DLD1 (cell line): ENCODE data around the gene KIAA0513.

Source experiments
- in situ Hi-C: cut with HindIII; loops from 2 replicates; pipeline ENCODE4 v1.10.0; 2017; ENCODE audit warnings: low sequenced_read_pairs

KIAA0513 gene

DNA sequence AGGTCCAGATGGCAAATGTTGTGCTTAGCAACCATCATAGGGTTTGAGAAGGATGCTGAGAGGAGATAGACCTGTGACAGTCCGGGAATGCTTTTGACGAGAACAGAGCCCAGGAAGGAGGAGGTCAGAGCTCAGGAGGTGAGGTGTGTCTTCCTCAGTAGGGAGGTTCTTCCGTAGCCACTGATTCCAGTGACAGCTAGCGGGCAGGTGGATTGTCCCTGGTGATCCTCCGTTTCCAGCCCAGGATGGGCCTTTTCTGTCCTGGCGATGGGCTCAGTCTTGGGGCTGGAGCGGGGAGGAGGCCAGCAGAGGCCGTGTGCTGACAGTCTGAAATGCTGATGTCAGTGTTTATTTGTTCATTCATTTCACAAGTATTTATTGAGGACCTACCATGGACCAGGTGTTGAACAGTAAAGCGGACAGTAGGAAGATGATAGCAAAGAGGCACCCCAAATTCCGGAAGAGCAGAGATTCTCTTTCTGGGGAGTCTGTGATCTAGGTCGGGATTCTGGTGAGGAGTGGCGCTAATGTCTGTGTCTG, 38.8 kb downstream of the KIAA0513 start:
- in situ Hi-C loops = no loop called here

DNA sequence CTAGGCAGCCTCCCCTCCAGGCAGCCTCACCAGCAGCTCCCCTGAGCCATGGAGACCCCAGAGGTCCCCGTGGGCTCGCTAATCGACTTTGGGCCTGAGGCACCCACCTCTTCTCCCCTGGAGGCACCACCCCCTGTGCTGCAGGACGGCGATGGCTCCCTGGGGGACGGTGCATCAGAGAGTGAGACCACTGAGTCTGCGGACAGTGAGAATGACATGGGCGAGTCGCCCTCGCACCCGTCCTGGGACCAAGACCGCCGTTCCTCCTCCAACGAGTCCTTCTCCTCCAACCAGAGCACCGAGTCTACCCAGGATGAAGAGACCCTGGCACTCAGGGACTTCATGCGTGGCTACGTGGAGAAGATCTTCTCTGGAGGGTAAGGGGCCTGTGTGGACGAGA, 39.4 kb downstream of the KIAA0513 start:
- in situ Hi-C loops = no loop called here

DNA sequence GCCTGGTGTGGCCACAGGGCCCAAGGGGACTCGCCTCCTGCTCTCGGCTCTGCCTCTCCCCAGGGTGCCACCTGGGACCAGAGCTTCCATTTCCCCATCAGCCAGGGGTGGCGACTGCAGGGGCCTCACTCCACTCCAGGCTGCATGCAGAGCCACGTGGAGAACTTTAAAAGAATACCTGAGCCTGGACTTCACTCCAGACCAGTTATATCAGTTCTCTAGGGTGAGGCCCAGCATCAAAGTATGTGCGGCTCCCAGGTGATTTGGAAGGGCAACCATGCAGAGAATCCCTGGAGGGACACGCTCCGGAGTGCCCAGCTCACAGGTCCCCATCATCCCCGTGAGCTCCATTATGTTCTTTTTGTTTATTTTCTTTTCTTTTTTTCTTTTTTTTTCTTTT, 39.8 kb downstream of the KIAA0513 start:
- in situ Hi-C loops = no loop called here

DNA sequence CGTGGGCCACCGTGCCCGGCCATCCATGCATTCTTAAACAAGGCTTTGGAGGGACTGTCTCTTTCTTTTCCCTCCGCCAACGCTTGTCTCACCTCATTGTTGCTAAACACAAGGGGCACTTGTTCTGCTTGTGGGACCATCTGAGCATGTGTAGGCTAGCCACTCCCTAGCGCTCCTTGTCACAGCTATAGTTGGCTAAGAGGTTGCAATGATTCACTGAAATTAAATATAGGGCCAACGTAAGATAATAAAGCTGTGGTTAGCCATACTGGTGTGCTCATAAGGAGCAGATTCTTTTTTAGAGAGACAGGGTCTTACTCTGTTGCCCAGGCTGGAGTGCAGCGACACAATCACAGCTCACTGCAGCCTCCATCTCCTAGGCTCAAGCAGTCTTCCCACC, 41.2 kb downstream of the KIAA0513 start:
- in situ Hi-C loops = no loop called here

DNA sequence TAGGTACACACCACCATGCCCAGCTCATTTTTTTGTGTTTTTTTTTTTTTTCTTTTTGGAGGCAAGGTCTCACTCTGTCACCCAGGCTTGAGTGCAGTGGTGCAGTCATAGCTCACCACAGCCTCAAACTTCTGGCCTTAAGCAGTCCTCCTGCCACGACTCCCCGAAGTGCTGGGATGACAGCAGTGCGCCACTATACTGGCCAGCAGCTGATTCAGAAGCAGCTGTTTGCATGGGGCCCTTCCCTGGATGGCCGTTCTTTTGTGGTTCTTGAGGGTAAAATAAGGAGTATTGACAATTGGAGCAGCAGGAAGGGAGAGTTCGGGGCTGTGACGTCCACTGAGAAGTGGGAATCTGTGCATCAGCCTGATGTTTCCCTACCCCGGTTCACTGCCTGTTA, 41.6 kb downstream of the KIAA0513 start:
- in situ Hi-C loops = no loop called here

DNA sequence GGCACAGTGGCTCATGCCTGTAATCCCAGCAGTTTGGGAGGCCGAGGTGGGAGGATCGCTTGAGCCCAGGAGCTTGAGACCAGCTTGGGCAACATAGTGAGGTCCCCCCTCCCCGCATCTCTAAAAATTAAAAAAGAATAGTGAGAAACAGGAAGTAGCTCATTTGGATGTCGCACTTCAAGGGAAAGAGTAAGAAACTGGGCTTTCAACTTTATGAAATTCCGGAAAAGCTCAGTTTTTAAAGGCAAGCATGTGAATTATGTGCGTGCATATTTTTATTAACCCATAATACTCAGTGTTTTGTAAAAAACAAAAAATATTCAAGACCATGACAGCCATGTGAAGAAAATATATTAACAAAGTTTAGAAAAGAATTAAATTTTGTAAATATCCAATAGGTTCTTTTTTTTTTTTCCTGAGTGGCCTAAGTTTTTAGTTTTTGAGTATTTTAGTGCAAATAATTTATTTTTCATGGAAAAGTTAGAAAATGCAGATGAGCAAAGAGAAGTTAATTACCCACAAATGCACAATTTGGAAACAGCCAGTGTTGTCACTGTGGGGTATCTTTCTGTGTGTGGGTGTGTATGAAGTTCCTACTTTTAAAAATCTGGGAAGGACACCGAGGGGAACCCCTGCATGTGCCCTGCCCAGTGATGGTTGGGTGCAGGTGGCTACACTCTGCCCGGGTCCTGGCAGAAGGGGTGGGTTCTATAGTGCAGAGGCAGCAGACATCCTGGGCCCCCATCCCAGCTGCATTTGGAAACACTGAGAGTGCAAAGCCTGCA, 44.7 kb downstream of the KIAA0513 start:
- in situ Hi-C loops = no loop called here

DNA sequence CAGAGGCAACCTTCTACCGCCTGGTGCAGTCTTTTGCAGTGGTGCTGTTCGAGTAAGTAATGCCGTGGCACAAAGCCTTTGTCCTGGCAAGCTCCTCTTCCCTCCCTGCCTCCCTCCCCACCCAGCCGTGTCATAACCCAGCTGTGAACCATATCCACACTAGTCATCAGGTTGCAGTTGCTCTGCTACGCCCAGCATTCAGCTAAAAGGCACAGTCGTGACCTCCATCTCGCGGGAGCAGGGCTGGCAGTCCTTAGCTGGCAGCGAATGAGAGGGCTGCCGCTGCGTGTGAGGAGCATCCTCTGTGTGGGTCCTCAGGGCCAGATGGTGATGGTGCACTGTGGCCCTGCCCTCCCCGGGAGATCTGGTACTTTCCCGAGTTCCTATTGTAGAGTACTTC, 45.4 kb downstream of the KIAA0513 start:
- in situ Hi-C loops = no loop called here

DNA sequence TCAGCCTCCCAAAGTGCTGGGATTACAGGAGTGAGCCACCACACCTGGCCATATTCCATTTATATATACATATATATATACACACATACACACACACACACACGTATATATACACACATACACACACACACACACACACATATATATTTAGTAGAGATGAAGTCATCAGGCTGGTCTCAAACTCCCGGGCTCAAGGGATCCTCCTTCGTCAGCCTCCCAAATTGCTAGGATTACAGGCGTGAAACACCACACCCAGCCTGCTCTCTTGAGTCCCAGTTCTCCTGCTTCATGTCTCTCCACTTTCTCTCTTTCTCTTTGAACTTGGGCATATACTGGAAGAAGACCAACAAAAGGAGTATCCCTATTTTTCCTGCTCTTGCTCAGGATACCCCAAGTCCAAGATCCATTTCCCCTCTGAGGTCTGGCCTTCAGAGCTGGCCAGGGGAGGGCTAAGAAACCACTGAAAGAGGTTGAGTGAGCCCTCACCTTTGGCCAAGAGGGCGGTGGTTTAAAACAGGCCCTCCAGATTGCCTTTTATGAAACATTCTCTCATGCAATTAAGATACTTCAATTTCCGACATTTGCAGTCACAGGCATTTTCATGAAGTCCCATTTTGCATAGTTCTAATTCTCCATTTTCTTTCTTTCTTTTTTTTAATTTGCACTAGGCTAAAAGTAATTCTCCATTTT, 46.8 kb downstream of the KIAA0513 start:
- in situ Hi-C loops = no loop called here

DNA sequence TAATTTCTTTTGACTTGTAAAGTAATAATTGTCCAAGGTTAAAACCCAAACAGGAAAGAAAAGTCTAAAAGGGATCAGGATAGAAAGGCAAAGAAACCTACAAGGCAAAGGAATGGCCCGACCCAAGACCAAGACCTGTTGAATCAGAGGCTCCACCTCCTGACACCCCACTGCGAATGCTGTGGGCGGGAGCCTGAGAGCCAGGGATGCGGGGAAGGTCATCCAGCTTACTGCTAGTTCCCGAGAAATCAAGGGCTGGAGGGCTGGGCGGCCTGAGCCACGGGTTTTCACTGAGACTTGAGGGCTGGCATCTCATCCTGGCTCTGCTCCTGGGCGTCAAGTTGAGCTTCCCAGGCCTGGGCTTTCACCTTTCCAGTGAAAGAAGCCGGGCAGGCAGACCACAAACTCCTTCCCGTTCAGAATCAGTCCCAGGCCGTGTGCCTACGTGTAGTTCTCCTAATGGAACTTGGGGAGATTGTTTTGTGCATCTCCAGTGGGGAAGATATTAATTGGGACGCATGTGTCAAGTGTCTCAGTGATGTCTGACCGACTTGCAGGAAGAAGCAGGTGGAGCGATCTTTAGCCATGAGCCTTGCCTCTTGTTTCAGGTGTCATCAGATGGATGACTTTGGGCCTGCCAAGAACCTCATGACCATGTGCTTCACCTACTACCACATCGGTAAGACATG, 47.8 kb downstream of the KIAA0513 start:
- in situ Hi-C loops = no loop called here

DNA sequence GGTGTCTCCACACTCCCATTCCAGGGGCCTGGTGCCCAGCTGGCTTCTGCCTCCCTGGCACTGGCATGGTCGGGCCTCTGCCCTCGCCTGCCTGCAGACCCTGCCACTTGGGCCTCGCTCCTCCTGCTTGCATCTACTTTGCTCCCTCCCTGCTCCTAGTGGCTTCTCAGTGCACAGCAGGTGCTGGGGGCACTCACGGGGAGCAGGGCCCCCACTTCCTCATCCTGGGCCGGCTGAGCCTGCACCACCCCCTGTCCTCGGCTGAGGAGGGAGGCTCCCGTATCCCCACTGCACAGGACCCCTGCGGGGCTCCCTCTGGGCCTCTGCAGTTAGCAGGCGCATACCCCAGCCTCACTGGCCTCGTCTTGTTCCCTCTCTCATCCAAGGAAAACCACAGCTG, 49.4 kb downstream of the KIAA0513 start:
- in situ Hi-C loops = no loop called here

DNA sequence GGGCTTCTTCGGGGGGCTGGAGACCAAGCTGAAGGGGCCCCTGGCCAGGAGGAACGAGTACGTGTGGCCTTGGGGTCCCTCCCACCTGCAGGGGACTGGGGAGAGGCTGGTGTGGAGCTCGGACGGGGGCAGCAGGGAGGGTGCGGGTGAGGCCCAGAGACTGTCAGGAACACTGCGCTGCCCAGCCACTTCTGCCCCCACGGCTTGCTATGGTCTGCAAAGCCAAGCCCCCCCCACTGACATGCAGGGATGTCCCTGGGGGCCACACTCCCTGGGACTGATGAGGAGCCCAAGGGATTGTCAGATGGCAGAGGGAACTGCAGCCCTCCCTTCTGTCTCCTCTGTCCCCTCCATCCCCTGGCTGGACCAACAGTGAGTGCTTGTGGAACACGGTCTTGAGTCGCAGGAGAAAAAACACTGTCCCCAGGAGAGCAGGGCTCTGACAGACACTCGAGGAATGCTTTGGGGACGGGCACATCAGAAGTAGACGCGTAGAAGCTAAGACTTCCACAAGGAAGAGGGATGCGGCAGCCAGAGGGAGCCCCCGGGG, 50.1 kb downstream of the KIAA0513 start:
- in situ Hi-C loops = no loop called here

DNA sequence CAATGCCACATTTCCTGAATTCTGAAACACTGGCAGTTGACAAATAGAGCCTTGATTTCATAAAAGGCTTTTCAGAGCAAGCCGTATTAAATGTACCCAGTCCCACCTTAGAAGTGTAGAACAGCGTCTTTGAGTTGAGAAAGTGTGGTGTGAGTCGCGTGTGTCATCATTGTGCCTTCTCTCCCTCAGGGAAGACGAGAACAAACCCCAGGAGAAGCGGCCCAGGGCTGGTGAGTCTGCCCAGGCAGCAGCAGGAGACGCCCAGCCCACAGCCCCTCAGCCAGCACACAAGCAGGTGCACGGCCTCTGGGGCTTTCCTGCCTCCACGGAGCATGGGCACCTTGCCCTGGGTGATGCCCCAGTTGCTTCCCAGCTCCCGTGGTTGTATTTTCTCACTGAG, 50.6 kb downstream of the KIAA0513 start:
- in situ Hi-C loops = no loop called here

DNA sequence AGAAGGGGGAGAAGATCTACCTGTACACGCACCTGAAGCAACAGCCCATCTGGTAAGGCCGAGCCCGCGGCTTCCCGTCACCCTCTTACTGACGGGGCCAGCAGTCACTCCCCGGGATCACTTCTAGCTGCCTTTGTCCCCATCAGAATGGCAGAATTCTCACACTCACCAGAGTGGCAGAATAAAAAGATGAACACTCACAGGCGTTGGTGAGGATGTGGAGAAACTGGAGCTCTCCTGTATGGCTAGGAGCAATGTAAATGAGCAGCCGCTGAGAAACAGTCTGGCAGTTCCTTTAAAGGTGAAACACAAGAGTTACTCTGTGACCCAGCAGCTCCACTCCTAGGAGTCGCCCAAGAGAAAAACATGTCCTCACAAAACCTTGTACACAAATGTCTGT, 51.4 kb downstream of the KIAA0513 start:
- in situ Hi-C loops = no loop called here

DNA sequence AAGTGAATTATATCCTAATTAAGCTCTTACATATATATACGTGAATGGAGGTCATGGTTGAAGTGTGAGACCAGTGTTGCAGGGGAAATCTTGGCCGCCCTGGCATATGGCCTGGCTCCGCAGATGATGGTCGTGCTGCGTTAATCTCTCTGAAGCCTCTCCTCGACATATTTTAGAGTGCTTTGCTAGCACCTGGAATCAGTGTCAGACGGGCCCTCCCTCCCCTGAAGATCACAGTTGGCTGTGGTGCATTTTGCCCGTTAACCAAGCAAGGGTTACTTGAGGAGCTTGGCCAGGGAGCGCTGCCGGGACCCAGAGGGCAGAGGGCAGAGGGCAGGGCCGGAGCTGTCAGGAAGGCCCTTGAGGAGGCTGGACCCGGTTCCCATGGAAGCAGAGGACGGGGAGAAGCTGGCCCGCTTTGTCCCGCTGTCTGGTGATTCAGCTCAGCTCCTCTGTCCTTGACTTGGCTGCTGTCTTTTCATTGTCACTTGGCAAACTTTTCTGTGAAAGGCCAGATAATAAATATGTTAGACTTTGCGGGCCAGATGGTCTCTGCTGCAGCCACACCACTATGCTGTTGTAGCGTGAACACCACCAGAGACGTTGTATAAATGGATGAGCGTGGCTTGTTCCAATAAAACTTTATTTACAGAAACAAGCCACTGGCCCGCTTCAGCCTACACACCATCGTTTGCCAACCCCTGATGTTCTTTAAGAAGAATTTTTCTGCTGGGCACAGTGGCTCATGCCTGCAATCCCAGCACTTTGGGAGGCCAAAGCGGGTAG, 52.4 kb downstream of the KIAA0513 start:
- in situ Hi-C loops = no loop called here

DNA sequence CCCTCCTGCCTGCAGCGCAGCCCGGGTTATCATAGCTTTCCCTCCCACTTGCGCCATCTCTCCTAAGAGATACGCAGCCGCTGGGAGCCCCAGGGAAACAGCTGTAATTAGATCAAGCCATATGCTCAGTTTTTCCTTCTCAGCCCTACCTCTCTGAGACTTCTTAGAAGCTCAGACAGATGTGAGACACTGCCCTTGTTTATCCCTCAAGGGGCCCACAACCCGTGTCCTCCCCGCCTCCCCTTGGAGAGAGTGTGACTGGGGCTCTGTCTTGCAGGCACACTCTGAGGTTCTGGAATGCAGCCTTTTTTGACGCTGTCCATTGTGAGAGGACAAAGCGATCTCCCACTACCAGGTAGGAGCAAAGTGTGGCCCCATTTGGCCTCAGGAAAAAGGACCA, 53.4 kb downstream of the KIAA0513 start:
- in situ Hi-C loops = no loop called here

DNA sequence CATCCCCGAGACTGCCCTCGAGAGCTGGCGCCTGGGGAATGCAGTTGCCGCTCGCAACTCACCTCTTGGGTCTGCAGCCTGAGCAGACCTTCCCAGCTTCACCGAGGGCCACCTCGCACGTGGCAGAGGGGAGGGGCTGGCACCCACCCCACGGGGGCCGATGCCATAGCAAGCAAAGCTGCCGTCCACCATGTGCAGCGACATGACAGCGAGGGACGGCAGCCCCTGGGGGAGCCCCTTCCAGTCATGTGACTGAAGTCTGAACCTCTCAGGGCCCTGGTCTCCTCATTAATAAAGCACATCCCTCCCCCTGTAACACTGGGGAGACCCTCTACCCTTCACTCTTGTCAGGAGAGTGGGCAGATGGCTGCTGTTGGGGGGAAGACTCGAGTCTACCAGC, 54.2 kb downstream of the KIAA0513 start:
- in situ Hi-C loops = no loop called here

DNA sequence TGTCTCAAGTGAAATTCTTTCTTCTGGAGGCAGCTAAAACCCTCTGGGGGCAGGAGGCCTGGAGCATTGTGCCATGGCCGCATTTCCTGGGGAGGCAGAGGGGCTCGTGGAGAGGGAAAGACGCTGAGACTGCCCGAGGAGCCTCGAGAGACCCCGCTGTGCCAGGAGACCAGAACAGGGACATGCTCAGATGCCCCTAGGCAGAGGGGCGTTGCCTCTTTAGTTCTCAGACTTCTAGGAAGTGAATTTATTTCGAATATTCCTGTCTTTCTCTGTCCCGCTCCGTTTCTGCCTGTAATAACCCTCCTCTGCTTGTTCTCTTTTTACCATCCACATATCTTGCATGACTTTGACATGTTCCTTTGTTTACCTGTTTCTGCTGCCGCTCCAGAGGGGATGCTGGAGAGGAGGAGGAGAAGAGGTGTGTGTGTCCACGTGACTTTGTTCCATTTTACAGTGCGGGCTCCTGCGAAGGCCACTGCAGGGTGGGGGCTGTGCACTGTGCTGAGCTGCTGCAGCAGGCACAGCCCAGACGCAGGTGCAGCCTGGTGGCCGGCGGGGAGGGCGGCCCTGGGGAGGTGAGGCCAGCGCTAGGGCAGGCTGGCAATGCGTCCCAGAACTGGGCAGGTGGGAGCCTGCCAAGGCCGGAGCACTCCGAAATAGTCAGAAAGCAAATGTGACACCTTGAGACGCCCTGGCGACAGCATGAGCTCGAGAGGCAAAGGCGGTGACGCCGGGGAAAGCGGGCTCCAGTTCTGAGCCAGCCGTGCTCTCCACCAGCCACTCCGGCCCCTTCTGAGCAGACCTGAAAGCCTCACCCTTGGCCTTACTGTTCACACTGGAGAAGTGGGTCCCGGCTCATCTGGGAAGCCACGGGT, 54.8 kb downstream of the KIAA0513 start:
- in situ Hi-C loops = no loop called here

DNA sequence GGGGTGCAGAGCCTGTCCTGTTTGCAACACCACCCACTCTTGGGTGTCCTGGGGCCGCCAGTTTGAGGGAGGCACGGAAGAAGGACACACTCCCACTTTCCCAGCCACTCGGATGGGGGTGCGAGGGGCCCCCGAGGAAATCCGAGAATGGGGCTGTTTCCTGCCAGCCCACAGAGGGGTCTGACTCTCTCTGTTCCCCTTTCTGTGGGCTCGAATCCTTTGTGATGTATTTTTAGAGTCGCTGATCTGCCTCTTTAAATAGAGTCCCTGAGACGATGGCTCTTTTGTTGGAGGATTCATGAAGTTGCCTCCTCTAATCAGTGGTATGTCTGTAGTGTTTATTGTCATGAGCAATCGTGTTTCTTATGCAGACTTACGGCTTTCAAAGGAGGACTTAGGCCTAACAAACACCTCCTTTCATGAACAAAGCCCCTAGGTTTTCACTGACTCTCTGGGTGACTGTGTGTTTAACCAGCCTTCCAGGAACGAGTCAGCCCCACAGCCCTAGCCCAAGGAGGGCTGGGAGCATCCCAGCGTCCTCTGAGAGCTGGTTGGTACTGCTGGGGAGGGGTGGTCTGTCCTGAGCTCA, 55.5 kb downstream of the KIAA0513 start:
- in situ Hi-C loops = no loop called here

DNA sequence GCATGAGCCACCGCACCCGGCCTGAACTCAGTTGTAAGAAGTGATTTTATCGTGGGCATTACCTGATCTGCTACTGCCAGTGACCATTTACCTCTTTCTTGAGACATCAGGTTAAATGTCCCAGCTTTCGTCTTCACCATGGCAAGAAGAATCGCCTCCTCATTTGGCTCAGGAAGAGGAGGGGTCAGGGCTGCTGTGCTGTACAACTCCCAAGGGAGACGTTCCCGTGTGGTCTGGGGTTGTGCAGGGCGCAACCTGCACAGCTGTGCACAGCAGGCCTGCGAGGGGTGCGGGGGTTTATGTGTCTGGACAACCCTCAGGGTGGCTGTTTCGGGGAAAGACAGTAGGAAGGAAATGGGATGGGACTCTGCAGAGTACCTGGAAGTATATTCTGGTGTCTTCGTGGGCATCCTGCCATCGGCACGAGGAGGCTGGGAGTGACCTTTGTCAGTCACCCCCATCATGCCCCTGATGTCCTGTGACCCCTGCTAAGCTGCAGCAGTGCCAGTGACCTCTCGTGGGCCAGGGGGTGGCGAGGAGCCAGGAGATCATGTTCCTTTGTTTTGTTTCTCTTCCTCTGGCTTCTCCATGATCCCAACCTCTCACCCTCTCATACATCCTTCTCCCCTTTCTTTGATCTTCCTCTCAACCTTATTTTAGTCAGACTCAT, 57.4 kb downstream of the KIAA0513 start:
- in situ Hi-C loops = no loop called here
